ENCODE results near the gene SERPINB7. TPM values are rescaled to one million over a fixed set of nuclear protein-coding genes. Genes with fewer than 3 reads are reported as not detected.

Gene SERPINB7
- polyA plus RNA-seq, 1 donor from 2014 or later: not detected

DNA sequence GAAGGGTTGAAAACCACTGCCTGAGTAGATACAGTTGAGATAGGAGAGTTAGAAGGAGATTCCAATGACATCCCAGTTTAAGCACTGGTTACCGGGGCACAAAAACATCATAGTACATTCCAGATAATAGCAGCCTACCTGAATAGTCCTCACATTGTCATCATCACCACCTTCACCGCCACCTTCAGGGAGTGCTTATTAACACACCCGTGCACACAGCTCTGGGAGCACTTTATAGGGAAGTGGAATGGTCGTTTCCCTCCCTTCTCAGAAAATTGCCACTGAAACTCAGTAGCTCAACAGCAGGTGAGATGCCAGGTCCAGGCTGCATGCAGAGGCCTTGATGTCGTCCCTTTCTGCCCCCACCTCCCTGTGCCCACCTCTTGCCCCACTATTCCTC lies 8.2 kb downstream of the SERPINB7 start:
- H3F3A ChIP-seq (ENCODE audit: insufficient read depth, low read length, poor library complexity, severe bottlenecking): no peaks in the 10 kb centered on the region

DNA sequence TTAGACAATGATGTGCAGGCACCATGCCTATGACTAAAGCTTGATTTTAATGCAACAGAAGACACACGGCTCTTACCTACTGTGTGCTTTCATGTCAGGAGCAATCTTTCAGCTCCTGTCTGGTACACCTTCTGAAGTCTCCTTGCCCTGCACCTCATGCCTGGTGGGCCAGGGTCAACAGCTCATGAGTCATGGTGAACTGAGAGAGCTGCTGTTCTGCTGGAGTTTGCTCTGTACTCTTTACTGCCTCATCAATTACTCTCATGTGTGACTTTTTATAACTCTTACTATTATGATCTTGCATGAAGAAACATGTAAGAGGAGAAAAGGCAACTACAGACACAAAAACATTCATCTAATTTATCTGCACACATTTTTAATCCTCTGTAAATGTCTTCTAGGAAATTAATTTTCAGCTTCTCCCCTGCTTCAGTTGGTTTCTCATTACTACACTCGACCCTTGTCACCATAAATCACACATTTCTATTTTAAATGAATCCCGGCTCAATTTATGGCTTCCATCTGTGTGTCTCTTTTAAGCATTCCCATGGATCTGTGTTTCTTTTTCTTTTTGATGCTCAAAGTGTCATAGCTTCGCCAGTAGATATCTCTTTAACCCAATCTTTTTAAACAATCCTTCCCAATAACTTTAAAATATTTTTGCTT lies 9.7 kb downstream of the SERPINB7 start:
- Histone ChIP-seq H3K4me3 (ENCODE audit: low read length) (no peak overlapping the region), H3K27ac (ENCODE audit: low read length) (no peak overlapping the region), H4K20me1 (ENCODE audit: insufficient read depth) (no peaks in the 10 kb centered on the region), H3K36me3 (ENCODE audit: insufficient read depth, low read length) (no peaks in the 10 kb centered on the region), H3F3A (ENCODE audit: insufficient read depth, low read length, poor library complexity, severe bottlenecking) (no peaks in the 10 kb centered on the region), H3K79me2 (replicated peaks; ENCODE audit: insufficient read depth, low read length) (no peaks in the 10 kb centered on the region), H3K9me3 (ENCODE audit: low read length) (no peaks in the 10 kb centered on the region), H3K9me2 (ENCODE audit: insufficient read depth, low read length) (no peaks in the 10 kb centered on the region), H3K9ac (ENCODE audit: low read length) (no peak overlapping the region), H3K4me2 (ENCODE audit: low read length) (no peak overlapping the region), H2AFZ (ENCODE audit: low read depth, low read length) (no peak overlapping the region), H3K27me3 (ENCODE audit: insufficient read depth, low read depth, low read length) (no peaks in the 10 kb centered on the region)
- TF ChIP-seq TAF1 (IDR thresholded peaks at IDR 0.05; ENCODE audit: low read depth) (no peak), RAD21 (conservative IDR thresholded peaks at IDR 0.05) (no peak), EZH2 (IDR thresholded peaks at IDR 0.05; ENCODE audit: borderline replicate concordance, insufficient read depth, low read length, poor library complexity, severe bottlenecking) (no peak), EP300 (conservative IDR thresholded peaks at IDR 0.05; ENCODE audit: poor library complexity, severe bottlenecking) (no peak), POLR2AphosphoS5 (IDR thresholded peaks at IDR 0.05) (no peak)
- TF ChIP-seq, protein P1, sequence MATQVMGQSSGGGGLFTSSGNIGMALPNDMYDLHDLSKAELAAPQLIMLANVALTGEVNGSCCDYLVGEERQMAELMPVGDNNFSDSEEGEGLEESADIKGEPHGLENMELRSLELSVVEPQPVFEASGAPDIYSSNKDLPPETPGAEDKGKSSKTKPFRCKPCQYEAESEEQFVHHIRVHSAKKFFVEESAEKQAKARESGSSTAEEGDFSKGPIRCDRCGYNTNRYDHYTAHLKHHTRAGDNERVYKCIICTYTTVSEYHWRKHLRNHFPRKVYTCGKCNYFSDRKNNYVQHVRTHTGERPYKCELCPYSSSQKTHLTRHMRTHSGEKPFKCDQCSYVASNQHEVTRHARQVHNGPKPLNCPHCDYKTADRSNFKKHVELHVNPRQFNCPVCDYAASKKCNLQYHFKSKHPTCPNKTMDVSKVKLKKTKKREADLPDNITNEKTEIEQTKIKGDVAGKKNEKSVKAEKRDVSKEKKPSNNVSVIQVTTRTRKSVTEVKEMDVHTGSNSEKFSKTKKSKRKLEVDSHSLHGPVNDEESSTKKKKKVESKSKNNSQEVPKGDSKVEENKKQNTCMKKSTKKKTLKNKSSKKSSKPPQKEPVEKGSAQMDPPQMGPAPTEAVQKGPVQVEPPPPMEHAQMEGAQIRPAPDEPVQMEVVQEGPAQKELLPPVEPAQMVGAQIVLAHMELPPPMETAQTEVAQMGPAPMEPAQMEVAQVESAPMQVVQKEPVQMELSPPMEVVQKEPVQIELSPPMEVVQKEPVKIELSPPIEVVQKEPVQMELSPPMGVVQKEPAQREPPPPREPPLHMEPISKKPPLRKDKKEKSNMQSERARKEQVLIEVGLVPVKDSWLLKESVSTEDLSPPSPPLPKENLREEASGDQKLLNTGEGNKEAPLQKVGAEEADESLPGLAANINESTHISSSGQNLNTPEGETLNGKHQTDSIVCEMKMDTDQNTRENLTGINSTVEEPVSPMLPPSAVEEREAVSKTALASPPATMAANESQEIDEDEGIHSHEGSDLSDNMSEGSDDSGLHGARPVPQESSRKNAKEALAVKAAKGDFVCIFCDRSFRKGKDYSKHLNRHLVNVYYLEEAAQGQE (IDR thresholded peaks at IDR 0.05; ENCODE audit: borderline replicate concordance): no peak
- TF ChIP-seq, protein P2, sequence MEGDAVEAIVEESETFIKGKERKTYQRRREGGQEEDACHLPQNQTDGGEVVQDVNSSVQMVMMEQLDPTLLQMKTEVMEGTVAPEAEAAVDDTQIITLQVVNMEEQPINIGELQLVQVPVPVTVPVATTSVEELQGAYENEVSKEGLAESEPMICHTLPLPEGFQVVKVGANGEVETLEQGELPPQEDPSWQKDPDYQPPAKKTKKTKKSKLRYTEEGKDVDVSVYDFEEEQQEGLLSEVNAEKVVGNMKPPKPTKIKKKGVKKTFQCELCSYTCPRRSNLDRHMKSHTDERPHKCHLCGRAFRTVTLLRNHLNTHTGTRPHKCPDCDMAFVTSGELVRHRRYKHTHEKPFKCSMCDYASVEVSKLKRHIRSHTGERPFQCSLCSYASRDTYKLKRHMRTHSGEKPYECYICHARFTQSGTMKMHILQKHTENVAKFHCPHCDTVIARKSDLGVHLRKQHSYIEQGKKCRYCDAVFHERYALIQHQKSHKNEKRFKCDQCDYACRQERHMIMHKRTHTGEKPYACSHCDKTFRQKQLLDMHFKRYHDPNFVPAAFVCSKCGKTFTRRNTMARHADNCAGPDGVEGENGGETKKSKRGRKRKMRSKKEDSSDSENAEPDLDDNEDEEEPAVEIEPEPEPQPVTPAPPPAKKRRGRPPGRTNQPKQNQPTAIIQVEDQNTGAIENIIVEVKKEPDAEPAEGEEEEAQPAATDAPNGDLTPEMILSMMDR (IDR thresholded peaks at IDR 0.05; ENCODE audit: poor library complexity, severe bottlenecking): no peak

More for the DNA sequence above, 8.2 kb downstream of the SERPINB7 start:
- no peak for TF ChIP-seq EZH2 (IDR thresholded peaks at IDR 0.05; ENCODE audit: borderline replicate concordance, insufficient read depth, low read length, poor library complexity, severe bottlenecking)
- TF ChIP-seq EP300 (conservative IDR thresholded peaks at IDR 0.05; ENCODE audit: poor library complexity, severe bottlenecking): no peak
- TF ChIP-seq MXI1 (conservative IDR thresholded peaks at IDR 0.05; ENCODE audit: poor library complexity, severe bottlenecking): no peak
- TF ChIP-seq RAD21 (conservative IDR thresholded peaks at IDR 0.05): no peak
- TF ChIP-seq, protein P1 (IDR thresholded peaks at IDR 0.05; ENCODE audit: borderline replicate concordance): no peak
- no peak for TF ChIP-seq SMC3 (conservative IDR thresholded peaks at IDR 0.05; ENCODE audit: poor library complexity)
- TF ChIP-seq TAF1 (IDR thresholded peaks at IDR 0.05; ENCODE audit: low read depth): no peak
- TF ChIP-seq POLR2AphosphoS5 (IDR thresholded peaks at IDR 0.05): no peak
- no peaks in the 10 kb centered on the region for H3K36me3 ChIP-seq (ENCODE audit: insufficient read depth, low read length)
- H2AFZ ChIP-seq (ENCODE audit: low read depth, low read length): no peak overlapping the region
- H4K20me1 ChIP-seq (ENCODE audit: insufficient read depth): no peaks in the 10 kb centered on the region
- no peaks in the 10 kb centered on the region for H3K9me3 ChIP-seq (ENCODE audit: low read length)
- no peaks in the 10 kb centered on the region for H3K27me3 ChIP-seq (ENCODE audit: insufficient read depth, low read depth, low read length)
- no peak overlapping the region for H3K27ac ChIP-seq (ENCODE audit: low read length)
- no peaks in the 10 kb centered on the region for H3K9me2 ChIP-seq (ENCODE audit: insufficient read depth, low read length)
- H3K4me2 ChIP-seq (ENCODE audit: low read length): no peak overlapping the region
- no peak overlapping the region for H3K9ac ChIP-seq (ENCODE audit: low read length)
- no peaks in the 10 kb centered on the region for H3K79me2 ChIP-seq (replicated peaks; ENCODE audit: insufficient read depth, low read length)
- H3K4me3 ChIP-seq (ENCODE audit: low read length): no peak overlapping the region
